Forelimb muscle (tissue), 1 donor: Measurements from ENCODE around the gene PCDHB1. TPM values are rescaled to one million over a fixed set of nuclear protein-coding genes. Genes with fewer than 3 reads are reported as not detected.
A peak's percentile ranks its signal among the peaks of the same experiment; 100 is the strongest.

Experiments
- DNase-seq: peaks from one replicate; pipeline ENCODE4 v3.0.0-alpha.2; 2013; ENCODE audit warnings: low read depth
- polyA plus RNA-seq: library from polyadenylated mRNA; unstranded; fragments of 120-200 nt; gene quantifications from one replicate; pipeline ENCODE4 v1.2.1, GENCODE V29; 2013; ENCODE audit not compliant: insufficient read length

Gene PCDHB1, protein sequence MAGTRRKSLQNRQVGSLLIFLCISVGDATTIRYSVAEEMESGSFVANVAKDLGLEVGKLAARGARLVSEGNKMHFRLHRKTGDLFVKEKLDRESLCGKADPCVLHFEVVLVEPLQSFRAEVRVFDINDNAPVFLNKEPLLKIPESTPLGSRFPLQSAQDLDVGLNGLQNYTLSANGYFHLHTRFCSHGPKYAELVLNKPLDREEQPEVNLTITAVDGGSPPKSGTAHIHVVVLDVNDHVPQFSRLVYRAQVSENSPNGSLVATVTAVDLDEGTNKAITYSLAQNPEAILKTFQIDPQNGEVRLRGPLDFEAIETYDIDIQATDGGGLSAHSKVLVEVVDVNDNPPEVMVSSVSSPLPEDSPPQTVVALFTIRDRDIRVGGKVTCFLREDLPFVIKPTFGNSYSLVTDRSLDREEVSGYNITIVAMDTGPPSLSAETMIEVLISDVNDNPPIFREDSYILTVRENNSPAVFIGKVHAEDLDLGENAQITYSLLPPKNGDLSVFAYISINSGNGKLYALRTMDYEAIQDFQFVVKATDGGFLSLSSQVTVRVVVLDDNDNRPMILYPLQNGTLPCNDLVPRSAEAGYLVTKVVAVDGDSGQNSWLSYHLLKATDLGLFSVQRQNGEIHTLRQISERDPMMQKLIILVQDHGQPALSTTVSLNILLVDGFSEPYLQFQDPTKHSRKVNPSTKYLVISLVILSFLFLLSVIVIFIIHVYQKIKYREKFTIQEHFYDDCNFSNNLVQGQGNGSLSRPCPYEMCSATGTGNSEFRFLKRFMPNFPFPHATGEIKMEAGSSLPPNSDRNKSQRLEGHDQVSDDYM
- 0.11 TPM for polyA plus RNA-seq

DNA sequence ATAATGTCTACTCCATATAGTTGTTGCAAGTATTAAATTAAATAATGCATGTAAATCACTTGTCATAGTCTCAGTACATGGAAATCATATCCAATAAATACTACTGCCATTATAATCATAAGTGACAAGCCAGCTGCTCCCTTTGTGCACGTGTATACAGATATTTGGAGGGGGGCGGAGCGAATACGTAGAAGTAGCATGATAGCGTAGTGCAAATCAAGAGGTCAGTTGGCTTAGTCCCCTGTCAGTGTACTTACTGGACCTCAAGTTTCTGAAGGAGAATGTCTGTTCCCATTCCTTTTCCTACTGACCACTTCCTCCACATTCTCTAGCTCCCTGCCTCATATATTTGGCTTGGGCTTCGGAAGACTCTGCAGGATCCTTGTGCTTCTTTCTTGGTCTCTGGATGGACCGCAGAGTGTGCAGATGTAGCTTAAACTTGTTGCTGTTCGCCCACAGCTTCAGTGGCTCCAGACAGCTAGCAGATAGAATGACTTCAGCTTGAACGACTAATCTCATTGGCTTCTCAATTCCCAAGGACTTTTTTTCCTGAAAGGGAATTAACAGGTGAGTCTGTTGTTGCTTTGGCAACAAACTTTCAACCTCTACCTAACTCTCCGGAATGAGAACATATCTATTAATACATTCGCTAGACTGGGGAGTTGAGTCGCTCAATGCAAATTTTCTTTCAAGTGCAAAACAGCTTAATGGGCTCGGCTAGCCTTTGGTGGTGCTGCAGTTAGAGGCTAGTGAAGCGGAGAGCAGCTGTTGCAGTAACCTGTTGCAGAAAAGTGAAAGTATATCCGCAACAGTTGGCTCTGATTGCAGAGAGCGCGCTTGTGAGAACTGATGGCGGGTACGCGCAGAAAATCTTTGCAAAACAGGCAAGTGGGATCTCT lies at the start of gene PCDHB1:
Gene PCDHB1 (plus strand): TSS at position 753 of the 899 bp plus-strand sequence. CDS start 97 bp downstream, at position 850.
- no peak for DNase-seq

DNA sequence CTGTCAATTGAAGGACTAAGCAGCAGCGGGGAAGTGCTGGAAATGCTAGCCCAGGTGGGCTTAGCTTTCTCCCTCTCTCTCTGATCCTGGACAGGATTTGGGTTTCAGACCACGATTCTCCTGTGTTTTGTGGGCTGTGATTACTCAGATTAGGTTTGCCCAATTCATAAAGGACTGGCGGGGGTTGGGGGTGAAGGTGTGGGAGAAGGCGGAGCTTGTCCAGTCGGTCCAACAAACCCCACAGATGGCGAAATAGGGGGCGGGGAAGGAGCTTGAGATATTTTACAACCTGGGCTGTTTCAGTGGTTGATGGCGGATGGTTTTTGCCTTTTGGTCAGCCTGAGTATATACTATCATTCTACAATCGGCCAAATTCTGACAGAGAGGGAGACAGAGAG lies 49.7 kb upstream of the PCDHB1 start:
- no peak for DNase-seq

DNA sequence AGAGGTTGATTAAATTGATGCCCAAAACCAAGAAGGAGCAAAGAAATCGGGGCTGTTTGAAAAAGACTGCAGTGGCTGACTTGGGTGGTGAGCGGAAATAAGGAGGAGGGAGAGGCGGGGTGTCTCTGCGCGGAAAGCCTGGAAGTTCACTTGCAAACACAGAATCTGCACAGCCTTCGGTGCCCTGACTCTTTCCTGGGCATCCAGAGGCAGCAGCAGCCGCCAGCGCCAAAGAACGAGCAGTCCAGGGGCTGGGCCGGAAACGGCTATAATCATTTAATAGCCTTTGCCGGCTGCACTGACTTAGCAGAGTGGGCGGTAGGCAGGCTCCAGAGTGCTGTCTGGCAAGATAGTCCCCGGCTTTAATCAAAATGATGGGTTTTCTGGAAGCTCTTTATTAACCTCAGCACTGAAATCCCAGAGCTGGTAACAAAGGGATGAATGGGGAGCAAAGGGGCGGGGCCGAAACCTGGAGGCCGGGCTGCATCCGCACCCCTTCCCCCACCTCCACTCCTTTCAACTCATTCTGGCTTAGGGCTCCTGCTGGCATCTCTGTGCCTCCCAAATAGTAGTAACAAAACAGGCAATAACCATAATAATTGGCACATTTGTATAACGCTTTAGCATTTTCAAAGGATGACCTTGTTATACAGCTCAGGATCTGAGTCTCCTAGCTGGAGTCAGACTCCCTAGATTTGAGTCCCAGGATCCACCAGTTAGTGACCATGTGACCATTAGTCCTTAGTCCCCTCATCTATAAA lies 49.1 kb upstream of the PCDHB1 start:
- no peak for DNase-seq

DNA sequence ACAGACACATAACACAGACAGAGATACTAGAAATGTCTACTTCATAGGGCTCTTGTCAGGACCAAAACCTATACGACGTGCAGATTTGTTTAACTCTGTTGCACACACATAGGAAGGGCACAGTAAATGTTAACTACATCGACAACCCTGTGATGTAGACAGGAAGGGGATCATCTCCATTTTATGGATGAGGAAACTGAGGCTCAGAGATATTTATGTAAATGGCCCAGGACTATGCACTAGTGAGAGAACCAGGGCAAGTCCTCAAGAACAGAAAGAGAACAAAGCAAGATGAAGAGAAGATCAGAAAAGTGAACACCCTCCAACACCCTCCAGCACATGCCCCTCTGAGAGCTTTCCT lies 48.6 kb upstream of the PCDHB1 start:
- DNase-seq: no peak

DNA sequence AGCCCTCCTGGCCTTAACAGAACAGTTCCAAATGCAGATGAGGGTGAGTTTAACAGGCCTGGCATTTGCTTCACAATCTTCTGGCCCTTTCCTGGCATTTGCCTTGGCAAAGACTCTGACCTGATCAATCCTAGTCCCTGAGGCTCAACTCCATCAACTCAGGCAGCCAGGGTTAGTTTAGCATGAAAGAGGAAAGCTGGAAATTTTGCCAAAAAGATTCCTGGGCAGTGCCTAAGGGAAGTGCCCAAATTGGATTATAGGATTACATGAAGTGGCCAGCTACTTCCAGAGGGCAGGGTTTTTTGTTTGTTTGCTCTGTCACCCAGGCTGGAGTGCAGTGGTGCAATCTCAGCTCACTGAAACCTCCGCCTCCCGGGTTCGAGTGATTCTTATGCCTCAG lies 48.1 kb upstream of the PCDHB1 start:
- no peak for DNase-seq

DNA sequence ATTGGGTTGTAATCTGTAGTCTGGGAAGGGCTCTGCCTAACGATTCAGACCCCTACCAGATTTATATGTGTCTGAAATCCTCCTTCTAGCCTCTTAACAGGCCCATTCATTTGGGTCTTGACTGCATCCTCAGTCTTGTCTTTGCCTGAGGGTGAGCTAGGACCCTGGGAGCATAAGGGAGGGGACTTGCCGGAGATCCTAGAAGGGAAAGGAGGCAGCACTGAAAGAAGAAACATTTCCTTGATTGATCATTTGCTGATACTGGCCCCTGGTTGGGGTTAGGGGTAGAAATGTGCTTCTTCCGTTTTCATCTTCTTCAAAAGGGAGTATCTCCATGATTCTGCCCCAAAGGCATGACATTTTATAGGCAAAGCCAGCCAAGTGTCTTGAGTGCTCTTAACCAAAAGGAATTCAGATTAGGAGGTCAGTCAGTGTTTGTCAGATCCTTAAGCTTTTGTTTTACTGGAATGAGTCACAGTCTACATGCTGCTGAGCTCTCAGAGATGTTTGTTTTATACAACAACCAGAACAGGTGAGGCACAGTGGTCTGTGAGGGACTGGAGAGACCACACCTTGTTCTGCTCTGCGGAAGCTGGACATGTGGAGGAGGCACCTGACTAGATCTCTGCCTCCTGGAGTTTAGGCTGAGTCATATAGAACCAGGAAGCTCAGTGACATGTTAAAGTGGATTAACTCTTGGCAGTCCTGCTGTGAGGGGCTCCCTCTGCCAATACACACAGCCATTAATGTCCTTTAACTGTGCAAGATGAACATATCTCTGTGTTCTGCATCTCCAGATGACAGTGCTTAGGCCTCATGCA lies 47.2 kb upstream of the PCDHB1 start:
- DNase-seq: no peak

DNA sequence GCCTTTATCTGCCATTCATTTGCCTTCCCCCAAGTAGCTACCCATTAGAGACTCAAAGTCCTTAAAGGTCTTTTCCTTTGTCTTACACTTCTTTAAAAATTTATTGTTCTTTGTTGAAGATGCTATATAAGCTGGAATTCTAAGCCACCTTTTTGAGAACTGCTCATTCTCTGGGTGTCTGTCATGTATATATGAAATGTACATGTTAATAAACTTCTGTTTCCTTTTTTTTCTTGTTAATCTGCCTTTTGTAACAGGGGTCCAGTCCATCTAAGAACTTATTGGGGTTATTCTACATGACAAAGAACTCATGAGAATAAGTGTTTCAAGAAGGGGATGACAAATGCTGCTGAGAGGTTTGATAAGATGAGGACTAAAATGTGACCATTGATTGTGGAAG lies 43.4 kb upstream of the PCDHB1 start:
- no peak for DNase-seq

DNA sequence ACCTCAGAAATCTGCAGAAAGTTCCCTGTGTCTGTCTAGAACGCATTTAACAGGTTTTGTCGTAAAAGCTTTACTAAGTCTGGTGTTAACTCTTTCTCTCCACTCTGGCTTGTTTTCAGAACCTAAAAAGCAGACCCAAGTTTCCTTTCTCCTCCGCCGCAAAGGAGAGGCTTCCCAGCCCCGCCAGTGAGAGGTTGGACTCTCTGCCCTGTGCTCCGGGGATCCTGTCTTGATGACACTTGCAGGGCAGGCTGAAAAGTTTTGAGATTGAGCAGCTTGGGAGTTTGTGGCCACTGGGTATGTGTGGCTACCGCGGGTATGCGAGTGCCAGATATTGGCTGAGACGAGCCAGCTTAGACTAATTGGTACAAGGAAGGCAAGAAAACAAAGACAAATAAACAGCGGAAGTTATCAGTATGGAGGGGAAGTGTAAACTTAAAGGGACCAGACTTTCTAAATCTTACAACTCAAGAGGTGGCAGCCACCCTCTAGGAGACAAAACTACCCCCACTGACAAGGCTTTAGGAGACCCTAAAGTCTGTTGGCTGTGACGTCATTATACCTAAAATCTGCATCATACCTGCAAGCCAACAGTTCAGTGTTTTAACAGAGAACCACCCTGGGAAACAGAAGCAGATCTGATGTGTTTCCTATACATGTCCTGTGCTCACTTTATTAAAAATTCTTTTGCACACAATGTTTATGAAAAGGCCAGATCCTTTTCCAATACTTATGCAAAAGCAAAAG lies 41.0 kb upstream of the PCDHB1 start:
- no peak for DNase-seq

DNA sequence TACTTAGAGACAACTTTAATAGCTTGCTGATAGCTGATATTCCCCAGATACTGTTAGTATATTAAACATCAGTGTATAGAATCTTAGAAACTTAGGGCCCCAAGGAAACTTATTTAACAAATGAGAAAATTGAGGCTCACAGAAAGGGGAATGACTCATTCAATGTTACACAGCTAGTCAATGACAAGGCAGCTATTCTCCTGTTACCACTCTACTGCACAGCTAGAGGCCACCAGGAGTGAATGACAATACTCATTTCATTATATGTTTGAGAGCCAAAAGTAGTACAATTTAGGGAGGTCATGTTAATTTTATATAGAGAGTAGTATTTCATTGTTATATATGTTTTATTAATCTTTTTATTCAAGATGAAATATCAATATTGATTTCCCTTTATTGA lies 33.2 kb upstream of the PCDHB1 start:
- no peak for DNase-seq

DNA sequence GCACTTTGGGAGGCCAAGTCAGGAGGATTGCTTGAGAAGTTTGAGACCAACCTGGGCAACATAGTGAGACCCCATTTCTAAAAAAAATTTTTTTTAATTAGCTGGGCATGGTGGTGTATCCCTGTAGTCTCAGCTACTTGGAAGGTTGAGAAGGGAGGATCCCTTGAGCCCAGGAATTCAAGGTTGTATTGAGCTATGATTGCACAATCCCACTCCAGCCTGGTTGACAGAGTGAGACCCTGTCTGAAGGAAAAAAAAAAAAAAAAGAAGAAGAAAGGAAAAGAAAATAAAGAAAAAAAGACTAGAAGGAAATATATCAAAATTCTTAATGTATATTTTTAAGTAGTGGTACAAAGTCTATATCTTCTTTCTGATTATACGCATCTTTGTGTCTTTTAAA lies 28.8 kb upstream of the PCDHB1 start:
- DNase-seq: no peak

DNA sequence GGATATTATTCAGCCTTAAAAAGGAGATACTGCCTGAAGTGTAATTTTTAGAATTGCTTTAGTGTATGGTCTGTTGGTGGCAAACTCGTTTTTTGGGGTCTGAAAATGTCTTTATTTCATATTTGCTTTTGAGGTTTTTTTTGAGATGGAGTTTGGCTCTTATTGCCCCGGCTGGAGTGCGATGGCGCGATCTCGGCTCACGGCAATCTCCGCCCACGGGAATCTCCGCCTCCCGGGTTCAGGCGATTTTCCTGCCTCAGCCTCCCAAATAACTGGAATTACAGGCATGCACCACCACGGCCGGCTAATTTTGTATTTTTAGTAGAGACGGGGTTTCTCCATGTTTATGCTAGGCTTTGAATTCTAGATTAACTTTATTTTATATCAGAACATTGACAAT lies 20.2 kb upstream of the PCDHB1 start:
- DNase-seq: no peak

DNA sequence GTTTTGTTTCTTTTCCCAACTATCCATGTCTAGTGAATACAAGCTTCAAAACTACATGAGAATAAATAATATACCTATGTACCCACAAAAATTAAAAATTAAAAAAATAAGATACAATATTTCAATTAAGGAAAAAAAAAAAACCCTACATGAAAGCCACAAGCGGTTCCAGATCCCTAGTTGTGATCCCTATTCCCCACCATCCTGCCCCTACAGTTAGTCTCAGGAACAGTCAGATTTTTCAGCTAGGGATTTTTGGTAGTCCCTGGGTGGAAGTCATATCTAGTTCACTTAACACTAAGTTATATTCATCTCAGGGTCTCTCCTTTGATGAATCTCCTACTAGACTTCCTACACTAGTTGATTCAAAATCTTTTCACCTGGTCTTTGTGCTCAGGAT lies 18.5 kb upstream of the PCDHB1 start:
- no peak for DNase-seq

DNA sequence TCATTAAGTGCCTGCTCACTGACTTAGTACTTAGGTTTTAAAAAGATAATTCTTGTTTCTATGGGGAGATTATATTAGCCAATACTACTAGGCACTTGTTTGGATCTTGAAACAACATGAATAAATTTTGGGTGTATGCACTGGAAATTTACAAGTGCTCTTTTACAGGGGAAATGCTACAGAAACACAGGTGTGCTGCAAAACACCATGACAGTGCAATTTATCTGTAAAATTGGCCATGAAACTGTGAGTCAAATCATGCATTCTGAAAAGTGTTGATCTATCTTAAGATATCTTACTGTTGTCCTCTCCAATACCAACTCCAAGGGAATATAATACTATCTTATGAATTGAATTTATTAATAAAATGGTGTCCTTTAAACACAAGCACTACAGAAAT lies 12.1 kb upstream of the PCDHB1 start:
- no peak for DNase-seq

DNA sequence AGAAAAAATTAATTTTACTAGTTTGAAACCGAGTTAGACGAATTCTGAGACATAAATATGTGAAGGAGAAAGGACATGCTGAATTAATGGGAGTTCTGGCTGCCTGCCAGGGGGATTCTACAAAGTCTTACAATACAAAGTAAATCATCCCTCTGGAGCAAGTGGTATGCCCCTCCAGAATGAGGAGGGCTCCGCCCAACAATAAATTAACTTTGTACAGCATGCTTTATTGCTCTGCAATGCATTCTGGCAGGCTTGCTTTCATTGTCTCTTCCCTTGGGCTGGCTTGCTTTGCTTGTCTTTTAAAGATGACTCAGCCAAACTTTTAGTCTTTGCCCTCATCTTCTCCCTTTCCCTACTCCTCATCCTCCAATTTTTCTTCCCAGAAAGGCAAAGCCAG lies 11.7 kb upstream of the PCDHB1 start:
- no peak for DNase-seq

DNA sequence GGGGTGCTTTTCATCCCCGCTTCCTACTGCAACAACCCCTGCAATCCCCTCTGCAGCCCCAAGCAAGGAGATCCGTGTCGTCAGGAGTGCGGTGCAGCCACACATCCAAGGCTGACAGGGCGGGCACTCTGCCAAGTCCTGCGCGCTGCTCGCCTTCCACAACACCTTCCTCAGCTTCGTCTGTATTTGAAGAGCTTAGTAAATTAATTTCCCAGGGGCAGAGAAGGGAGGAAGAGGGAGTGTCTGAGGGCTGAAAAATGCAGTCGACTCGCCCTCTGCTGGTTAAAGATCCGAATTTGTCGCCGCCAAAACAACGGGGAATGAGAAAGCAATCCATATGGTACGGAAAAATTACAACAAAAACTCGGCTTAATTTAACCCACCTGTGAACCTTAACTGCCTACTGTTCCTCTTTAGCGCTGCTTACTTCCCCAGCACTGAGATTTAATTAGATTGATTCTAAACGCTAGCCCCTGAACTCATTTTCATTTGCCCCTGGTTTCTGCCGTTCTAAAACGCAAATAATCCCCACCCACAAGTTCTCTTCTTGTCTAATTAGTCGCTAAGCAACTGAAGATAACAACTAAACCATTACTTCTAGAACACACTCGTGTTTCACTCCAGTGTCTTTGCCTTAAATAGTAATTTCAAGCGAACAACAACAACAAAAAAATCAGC lies 10.9 kb upstream of the PCDHB1 start:
- no peak for DNase-seq

DNA sequence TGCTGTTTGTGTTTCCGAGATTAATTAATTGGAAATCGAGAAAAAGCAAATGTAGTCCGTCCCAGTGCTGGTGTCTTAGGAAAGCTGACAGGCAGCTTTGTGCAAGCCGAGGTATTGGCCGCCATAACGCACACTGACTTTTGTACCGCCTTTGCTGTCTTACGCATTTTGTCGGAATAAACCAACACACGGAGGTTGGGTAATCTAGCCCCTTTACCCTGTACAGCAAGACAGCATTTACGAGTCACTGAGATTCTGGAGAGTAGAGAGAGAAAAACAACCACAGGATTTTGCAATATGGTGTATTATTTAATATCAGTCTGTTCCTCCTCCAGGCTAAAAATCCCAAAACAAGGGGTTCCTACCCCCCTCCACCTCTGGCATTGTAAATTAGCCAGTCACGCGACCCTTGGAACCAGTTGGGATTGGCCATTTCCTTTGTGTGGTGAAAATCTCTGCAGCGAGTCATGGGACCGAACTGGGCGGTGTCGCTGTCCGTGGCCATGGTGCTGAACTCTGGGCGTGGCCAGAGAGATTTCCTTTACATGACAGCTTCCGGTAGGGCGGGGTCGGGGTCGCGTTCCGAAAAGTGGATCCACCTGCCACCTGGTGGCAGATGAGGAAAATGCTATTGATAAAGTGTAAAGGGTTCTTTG lies 10.3 kb upstream of the PCDHB1 start:
- DNase-seq: peak; percentile 45

DNA sequence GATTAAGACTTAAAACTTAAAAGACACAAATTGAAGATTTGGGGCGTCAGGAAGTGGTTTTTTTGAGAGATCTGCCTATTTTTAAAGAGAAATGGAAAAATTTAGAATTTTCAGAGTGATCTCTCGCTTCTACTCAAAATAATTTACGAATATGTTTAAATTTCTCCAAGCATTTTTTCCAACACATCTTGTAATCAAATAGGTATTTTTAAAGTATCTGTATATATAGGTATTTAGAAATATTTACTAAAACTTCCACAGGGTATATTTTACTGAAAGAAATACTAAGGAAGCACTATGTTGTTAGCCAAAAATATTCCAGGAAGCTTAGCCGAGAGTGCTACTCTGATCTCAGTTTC lies 9.8 kb upstream of the PCDHB1 start:
- no peak for DNase-seq

DNA sequence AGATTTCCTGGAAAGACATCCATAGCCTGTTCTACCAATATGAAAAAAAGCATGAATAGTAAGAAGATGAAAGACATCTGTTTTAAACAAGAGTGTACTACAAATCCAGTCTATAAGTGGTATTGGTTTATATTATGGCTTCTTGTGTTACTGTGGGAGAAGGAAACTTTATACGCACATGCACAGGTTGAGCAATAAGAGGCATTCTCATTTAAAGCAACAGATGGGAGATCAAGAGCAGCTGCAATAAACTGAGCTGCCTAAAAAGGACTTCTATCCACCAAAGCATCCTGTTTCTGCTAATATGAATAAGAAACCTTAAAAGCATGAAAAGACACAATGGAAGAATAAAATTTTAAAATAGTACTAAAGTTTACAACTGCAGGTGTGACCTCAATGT lies 8.6 kb upstream of the PCDHB1 start:
- no peak for DNase-seq

DNA sequence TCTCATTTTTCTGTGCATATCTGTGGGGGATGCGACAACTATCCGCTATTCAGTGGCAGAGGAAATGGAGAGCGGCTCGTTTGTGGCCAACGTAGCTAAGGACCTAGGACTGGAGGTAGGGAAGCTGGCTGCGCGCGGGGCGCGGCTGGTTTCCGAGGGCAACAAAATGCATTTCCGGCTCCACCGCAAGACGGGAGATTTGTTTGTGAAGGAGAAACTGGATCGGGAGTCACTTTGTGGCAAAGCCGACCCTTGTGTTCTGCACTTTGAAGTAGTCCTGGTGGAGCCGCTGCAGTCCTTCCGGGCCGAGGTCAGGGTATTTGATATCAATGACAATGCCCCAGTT lies 320 bp downstream of the PCDHB1 start:
- no peak for DNase-seq
